ENCODE data around the gene CFAP91. TPM values are rescaled to one million over a fixed set of nuclear protein-coding genes. Genes with fewer than 3 reads are reported as not detected.

CFAP91 gene
- total and polyA plus RNA-seq, 2 experiments from 2014 or later: 2.4 to 3.7 TPM

GRCh38 chr3:119745942-119746341, 43.1 kb downstream of the CFAP91 start:
- Histone ChIP-seq H3F3A (replicated peaks; ENCODE audit: low read depth) (no peaks in the 10 kb centered on the region), H3K4me1 (ENCODE audit: insufficient read depth) (peaks cover 4% of the 10 kb centered on the region; the same call in 1 of the 2 replicates), H3K4me3 (no peak overlapping the region), H3K79me2 (replicated peaks; ENCODE audit: insufficient read depth) (no peaks in the 10 kb centered on the region), H4K20me1 (replicated peaks; ENCODE audit: insufficient read depth) (no peaks in the 10 kb centered on the region), H3K9me2 (ENCODE audit: insufficient read depth) (no peaks in the 10 kb centered on the region), H3K4me2 (no peak overlapping the region), H3K36me3 (ENCODE audit: insufficient read depth) (no peaks in the 10 kb centered on the region), H3K27me3 (ENCODE audit: insufficient read depth) (no peaks in the 10 kb centered on the region), H3K27ac (ENCODE audit: low read depth) (no peak overlapping the region), H2AFZ (no peak overlapping the region)
- ATAC-seq: no peak
- Mint-ChIP-seq H3K4me3 (no peak overlapping the region), H3K36me3 (ENCODE audit: low read depth) (no peaks in the 10 kb centered on the region), H3K4me1 (no peaks in the 10 kb centered on the region; the same call in 2 of the 3 replicates), H3K27ac (no peak overlapping the region), H3K9me3 (no peaks in the 10 kb centered on the region), H3K27me3 (ENCODE audit: insufficient read depth, low read depth, poor library complexity) (peaks cover 3% of the 10 kb centered on the region)
- DNase-seq (ENCODE audit: low spot score): no peak
- TF ChIP-seq NANOG (IDR thresholded peaks at IDR 0.05; ENCODE audit: borderline replicate concordance): no peak
- TF ChIP-seq ZNF462 (CRISPR knock-in tag; IDR thresholded peaks at IDR 0.05): no peak
- no peak for TF ChIP-seq STAT1 (IDR thresholded peaks at IDR 0.05; ENCODE audit: unreplicated experiment)
- TF ChIP-seq ZNF331 (CRISPR knock-in tag; IDR thresholded peaks at IDR 0.05; ENCODE audit: low read depth): no peak
- no peak for TF ChIP-seq REST (IDR thresholded peaks at IDR 0.05; ENCODE audit: unreplicated experiment)
- TF ChIP-seq ETS1 (IDR thresholded peaks at IDR 0.05): no peak
- TF ChIP-seq POLR2AphosphoS5 (IDR thresholded peaks at IDR 0.05; ENCODE audit: low read depth): no peak
- no peak for TF ChIP-seq CTCF (conservative IDR thresholded peaks at IDR 0.05; ENCODE audit: low read depth in 2 of 2)
- no peak for TF ChIP-seq EZH2 (IDR thresholded peaks at IDR 0.05; ENCODE audit: low read depth, unreplicated experiment)

All from GM23338 (cell line).